SIG-M5 treated with dmso at 0.1 percent for 504 hours (cell line): ENCODE results near the gene PDZK1IP1.
"Not testable (repeated sequence)": the region's sequence is repeated elsewhere in the genome, so short reads cannot be mapped to it uniquely, and the experiment has no call there.

Experiments used
- DNase-seq: peaks from one replicate; lab custom pipeline; 2025; ENCODE audit not compliant: unreplicated experiment; lab: John Stamatoyannopoulos, UW

The PDZK1IP1 gene

DNA sequence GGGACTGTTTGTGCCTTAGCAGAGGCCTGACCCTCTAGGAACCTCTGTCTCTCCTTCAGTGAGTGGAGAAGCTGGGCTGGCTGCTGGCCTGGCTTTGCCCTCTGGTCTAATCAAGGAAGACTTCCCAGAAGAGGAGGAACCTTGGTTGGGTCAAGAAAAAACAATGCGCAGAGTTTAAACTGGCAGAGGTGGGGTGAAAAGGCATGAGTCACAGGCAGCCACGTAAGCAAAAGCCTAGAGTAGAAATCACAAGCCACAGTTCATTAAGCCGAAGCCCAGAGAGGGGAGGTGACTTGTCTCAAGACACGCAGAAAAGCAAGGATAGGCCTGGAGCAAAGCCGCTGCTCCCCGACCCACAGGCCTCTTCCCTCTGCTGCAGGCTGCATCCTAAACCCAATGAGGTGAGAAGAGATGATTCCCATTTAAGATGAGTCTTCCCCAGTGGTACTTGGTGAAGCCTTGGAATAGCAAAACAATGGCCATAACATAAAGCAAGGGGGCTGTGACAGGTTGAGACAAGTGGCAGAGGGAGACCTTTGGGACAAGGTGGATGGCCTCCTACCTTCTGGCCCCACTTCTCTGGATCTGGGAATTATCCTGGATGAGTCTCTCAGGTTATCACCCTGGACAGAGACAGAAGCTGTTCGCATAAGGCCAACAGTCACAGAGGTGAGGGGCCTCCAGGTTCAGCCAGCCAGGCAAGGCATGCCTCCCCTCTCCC lies 7.7 kb downstream of the PDZK1IP1 start:
- DNase-seq, result no peak

DNA sequence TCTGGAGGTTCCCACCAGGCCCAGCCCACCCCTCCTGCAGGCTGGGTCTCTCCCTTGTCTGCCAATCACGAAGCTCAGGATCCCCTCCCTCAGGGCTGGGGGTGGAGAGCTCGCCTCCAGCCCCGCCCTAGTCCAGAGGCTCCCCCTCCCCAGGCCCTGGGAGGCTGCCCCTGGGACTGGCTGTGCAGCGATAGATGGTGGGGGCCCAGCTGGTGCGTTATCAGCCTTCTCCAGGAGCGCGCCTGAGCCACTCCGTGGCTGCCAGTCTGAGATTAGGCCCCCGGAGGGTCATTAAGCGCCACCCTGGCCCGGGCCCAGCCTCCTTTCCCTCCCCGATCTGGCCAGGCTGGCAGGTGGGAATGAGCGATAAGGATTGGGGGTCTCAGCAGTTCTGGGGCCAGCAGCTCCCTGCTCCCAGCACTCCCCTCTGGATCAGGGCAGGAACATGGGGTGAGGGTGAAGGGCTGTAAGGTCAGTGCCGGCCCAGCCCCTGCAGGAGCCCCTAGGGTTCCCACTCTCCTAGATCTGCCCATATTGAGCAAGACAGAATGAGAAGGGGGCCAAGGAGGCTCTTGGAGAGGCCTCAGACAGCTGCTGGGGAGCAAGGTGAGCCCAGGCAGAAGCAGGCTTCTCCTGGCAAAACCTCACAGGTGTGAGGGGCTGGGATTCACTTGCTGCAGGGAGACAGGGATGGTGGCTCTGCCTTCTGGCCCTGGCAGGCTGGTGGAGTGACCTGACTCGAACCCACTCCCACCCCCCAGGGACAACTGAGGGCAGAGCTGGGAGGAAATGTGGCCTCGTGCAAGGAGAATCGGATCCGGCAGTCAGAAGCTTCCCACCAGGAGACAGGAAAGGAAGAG lies 8.5 kb downstream of the PDZK1IP1 start:
- no peak for DNase-seq

DNA sequence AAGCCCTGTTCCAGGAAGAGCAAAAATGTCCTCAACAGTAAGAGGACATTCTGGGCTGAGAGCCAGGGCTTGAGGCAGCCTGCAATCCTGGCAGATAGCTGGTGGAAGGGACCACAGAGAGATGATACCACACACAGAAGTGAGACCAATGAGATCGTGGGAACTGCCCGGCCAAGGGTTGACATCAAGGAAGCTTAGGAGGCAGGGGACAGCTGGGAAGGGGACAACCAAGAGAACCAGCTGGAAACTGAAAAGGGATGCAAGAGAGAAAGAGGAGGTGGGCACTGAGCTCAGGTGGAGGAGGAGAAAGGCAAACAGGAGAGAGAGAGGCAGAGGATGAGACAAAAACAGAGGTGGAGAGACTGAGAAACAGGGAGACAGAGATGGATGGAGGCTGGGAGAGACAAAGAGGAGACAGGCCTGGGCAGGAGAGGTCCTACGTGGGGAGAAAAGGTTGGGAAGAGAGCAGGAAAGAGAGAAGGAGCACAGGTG lies 9.2 kb downstream of the PDZK1IP1 start:
- no peak for DNase-seq

DNA sequence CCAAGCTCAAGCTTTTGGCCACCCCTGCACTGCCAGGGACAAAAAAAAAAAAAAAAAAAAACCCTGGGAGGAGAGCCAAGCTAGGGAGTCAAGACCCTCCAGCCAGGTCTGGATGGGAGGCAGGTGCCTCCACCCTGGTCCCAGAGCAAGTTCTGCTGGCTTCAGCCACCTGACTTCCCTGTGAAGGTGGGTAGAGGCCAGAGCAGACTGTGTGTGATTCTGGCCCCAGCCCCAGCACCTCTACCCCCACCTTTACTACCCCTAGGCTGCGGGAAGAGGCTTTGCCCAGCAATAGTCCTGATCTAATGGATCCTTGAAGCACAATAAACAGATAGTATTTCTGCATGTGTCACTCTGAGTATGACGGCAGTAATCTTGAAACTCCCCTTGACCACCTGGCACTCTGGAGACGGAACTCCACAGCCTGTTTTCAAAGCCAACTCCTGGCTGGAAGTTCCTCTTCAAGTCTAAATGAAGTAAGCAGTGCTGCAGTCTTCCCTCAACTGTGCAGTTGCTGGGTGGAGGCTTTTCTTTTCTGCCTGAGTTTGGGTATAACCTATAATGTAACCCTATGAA lies 9.8 kb downstream of the PDZK1IP1 start:
- no peak for DNase-seq

DNA sequence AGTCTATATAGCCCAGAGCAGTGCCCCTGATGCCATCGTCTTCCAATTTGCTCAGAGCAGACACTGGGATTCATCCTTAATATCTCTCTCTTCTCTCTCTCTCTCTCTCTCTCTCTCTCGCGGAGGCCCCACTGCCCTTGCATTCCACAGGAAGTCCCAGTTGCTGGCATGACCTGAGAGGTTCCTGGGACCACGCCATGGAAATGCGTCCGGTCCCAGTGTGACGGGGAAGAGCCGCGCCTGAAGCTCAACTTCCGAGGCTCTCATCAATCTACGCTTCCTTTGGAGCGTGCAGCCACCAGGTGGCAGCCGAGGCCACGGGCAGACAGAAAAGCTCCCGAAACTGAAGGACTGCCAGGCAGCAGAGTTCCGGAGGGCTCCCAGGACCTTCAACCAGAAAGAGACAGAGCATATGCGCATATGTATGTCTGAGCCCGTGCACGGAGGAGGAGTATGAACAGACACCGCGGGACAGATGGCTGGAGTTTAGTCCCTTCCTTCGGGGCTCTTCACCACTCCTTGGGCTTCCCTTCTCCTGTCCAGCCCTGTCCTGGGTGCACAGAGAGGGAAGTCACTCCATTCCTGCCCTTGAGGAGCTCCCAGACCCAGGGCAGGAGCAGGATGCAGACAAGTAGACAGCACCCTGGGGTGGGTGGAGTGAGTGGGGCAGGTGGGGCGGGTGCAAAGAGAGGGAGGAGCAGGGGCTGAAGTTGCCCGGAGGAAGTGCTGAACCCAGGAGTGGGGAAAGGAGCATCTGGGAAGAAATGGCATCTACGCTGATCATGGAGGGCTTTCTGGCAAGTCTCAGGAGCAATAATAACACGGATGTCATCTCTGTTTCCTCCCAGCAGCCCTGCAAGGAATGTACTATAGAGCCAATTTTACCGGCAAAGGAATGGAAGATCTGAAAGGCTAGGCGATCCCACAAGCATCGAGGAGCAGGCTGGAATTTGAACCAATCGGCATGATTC lies 10.5 kb downstream of the PDZK1IP1 start:
- peak; percentile 91 for DNase-seq

DNA sequence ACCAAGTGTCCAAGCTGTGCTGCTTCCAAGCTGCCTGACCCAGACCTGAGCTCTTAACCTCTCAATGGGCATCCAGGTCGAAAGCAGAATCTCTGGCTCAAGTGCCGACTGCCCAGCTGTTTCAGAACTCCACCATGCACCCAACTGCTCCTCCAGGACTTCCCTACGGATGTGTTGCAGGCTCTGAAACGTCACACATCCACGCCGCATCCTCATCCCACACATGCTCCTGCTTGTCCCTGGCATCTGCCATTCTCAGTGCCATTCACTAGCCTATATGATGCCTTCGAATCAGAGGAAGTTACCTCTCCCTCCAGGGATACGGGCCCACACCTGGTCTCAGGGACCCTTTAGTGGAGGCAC lies 11.2 kb downstream of the PDZK1IP1 start:
- DNase-seq, result no peak

DNA sequence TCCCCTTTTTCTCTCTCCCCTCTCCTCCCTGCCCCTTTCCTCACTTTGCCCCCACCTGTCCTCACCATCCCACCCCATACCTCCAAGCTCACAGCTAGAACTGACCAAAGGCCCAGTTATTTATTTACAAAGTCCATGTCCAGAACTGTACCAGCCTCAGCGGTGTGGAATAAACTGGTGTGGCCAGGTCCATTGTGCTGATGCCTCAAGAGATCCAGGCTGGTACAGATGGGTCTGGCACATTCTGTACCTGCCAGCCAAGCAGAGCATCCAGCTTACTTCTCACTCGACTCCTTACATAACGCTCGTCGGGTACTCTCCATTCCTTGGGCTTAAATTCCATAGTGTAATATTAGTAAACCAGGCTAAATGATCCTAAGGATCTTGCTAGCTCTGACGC lies 11.8 kb downstream of the PDZK1IP1 start:
- DNase-seq, result no peak

DNA sequence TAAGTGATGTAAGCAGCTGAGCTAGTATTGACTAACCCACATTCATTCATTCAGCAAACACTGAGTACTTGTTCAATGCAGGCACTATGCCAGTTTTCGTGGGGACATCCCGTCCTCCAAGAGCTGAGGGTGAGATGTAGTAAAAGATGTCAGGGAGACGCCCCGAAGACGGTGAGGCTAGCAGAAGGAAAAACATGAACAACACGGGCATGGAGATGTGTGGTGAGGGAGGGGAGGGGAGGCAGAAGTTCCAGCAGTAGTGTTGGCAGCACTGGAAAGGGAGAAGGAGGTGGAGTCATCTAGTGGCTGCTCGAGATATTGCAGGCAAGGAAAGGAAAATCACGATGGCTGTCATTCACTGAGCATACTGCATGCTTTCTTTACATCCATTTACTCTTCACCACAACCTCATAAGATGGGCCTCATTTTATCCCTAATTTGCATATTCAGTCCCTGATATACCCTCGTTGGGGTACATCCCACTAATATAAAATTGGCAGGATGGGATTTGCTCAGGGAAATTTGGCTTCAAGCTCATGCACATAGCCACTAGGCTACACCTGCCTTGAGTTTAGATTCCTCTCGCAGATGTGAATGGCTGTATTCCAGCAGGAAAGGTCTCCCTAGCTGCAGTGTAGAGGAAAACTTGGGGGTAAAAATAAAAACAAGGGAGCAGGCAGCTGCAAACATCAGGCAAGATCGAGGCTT lies 14.5 kb downstream of the PDZK1IP1 start:
- DNase-seq, result peak; percentile 63

DNA sequence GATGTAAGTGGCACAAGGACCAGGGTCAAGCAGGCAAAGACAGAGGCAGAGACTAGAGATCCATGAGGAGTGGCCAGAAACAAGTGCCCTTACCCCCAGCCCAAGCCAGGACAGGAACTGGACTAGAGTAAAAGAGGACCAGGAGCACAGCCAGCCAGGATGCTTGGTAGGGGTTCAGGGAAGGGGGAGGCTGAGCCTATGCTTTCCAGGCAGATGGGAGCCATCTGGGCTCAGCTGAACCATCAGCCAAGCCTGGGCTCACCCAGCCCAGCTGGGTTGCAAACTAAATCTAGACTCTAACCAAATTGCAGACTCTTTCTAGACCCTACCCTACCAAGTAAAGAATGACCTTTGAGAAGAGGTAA lies 15.2 kb downstream of the PDZK1IP1 start:
- no peak for DNase-seq

DNA sequence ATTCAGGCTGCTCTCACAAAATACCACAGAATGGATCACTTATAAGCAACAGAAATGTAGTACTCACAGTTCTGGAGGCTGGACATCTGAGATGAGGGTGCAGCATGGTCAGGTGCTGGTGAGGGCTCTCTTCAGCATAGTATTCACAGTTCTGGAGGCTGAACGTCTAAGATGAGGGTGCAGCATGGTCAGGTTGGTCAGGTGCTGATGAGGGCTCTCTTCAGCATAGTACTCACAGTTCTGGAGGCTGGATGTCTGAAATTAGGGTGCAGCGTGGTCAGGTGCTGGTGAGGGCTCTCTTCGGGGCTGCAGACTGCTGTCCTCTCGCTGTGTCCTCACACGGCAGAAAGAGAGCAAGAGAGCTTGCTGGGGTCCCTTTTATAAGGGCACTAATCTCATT lies 17.1 kb downstream of the PDZK1IP1 start:
- no peak for DNase-seq

DNA sequence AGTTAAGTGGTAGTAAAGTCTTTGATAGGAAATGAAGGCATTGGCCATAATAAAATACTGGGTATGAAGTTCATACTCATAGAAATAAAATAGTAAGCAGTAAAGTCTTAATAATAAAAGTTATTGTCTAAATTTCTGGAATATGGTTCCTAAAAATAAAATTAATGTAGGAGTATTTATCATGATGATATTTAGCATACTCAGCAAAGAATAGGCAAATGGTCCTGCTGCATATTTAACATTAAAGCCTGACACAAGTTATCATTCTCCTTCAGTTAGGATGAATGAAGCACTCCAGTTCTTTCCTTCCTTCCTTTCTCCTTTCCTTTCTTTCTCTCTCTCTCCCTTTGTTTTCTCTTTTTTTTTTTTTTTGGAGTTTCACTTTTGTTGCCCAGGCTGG lies 25.3 kb downstream of the PDZK1IP1 start:
- DNase-seq, result no peak

DNA sequence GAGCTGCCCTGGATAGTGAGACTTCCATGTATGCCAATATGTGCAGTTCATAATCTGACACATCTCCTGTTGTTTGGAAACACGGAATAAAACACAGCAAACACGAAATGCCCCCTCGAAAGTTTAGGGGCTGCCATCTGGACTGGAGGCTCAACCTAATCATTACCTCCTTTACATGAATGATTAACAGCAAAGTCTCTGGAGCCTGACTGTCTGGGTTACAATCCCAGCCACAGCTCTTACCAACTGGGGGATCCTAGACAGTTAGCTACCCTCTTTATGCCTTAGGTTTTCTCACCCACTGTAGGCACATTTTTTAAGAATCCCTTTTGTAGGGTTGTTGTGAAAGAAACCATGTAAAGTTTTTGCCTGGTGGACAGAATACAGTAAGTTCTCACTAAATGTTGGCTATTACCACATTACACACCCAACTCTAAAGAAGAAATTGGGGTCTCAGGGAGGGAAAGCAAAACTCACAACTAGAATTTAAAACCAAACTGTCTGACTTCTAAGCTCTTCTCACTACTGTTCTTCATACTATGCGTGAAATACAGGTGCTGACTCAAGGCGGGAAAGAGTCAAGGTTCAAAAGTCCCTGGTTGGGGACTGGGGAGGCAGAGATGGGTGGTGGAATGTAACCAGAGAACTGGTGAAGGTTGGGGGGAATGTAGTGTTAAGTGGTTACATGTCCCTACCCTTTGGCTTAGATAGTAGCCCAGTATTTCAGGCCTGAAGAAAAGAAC lies 28.4 kb downstream of the PDZK1IP1 start:
- DNase-seq, result no peak

DNA sequence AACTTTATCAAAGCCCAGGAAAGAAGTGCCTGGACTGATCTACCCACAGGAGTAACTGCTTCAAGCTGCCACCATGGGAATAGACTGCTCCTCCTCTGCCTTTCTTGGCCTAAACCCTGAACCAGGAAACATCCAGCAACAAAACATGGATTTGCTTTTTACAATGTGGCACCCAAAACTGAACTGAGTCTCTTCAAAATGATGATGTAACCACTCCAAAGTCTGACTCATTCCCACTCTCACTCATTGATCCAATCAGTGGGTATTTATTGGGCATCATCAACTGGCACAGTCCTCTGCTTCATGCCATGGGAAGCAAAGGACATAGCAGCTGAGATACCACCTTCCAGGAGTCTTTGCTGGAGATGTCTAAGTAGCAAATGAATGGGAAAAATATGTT lies 29.1 kb downstream of the PDZK1IP1 start:
- no peak for DNase-seq

DNA sequence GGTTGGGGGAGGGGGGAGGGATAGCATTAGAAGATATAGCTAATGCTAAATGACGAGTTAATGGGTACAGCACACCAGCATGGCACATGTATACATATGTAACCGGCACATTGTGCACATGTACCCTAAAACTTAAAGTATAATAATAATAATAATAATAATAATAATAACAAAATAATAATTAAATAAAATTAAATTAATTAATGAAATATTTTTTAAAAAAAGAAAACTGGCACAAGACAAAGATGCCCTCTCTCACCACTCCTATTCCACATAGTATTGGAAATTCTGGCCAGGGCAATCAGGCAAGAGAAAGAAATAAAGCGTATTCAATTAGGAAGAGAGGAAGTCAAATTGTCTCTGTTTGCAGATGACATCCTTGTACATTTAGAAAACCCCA lies 31.9 kb downstream of the PDZK1IP1 start:
- not testable (repeated sequence) for DNase-seq

DNA sequence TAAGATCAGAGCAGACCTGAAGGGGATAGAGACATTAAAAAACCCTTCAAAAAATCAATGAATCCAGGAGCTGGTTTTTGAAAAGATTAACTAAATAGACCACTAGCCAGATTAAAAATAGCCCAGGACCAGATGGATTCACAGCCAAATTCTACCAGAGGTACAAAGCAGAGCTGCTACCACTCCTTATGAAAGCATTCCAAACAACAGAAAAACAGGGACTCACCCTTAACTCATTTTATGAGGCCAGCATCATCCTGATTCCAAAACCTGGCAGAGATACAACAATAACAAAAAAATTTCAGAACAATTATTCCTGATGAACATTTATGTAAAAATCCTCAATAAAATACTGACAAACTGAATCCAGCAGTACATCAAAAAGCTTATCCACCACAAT lies 33.4 kb downstream of the PDZK1IP1 start:
- not testable (repeated sequence) for DNase-seq

DNA sequence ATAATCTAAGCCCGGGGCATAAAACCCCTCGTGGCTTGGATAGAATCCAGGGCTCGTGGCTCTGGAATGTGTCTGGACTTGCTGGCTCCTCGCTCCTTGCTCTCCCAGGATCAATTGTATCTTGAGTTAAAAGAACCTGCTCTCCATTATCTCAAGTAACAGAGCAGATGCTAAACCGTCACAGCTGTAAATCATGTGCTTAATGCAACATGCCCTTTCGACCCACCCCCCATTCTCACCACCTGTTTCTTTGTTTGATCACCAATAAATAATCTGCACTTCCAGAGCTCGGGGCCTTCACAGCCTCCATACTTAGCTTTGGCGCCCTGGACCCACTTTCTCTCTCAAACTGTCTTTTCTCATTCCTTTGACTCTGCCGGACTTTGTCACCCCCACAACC lies 40.7 kb downstream of the PDZK1IP1 start:
- not testable (repeated sequence) for DNase-seq

DNA sequence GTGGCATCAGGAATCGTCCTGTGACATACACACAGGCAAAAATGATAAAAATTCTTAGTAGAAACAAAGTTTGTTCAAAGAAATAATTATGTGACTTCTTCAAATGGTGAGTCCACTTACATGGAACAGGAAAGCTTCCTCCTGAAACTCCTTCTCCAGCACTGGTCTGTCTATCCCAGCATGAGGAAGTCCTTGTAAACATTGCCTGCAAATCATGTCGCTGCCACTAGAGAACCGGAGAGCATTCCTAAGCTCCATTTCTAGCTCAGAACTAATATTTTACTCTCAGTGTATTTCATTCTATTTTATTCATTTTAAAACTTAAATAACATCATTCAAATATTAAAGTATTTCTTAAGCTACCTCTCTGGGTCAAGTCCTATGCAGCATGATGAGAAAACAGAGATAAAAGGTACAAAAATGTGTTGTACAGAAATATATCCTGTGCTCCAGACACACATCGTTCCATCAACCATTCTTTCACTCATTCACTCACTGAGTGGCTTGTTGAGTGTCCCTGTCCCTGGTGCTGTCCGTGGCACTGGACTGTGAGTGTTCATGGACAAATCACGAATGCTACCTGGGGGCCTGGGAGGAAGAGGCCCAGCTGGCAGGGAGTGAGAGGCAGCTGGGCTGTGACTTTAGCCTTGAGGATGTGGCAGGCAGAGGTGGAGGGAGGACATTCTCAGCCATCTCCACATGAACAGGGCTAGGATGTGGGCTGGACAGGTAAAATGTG lies 42.6 kb downstream of the PDZK1IP1 start:
- no peak for DNase-seq

DNA sequence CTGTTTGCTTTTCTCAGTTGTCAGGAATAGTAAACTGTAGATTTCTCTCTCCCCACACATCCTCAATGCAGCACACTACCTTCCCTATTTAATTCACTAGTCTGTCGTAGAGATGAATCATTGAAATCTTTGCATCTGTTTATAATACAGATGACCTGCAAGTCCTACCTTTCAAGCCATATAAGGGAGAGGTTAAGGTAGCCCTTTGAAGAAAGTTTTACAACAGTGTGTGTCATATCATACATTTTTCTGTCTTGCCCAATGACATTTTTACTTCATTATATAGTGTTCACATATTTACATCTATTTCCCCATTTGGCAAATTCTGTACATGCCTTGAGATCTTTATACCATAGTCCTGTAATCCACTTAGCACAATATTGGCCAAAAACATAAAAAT lies 43.3 kb downstream of the PDZK1IP1 start:
- DNase-seq, result not testable (repeated sequence)

DNA sequence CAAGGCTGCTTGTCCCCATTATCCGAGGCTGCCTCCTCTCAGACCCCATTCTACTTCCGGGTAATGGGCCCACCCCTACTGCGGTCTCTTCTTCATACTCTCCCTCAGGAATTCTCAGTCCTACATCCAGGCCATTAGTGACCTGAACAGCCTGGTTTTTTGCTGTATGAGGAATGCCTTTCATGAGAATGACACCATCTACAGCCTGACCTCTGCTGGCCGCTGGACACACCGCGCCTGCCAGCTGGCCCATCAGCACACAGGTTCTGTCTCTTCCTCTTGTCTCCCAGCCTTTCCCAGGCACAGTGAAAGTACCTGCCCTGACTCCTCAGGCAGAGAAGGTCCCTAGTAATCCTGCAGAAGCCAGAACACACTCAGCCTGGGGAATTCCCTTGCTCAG lies 46.2 kb downstream of the PDZK1IP1 start:
- not testable (repeated sequence) for DNase-seq
